Fibroblast of upper back skin (primary cell): ENCODE measurements around the gene CDC26.
"Not testable (repeated sequence)": the region's sequence is repeated elsewhere in the genome, so short reads cannot be mapped to it uniquely, and the experiment has no call there.

Experiments used
- DNase-seq: peaks from one replicate; pipeline ENCODE4 v3.0.0-alpha.2; 2013

CDC26 gene

DNA sequence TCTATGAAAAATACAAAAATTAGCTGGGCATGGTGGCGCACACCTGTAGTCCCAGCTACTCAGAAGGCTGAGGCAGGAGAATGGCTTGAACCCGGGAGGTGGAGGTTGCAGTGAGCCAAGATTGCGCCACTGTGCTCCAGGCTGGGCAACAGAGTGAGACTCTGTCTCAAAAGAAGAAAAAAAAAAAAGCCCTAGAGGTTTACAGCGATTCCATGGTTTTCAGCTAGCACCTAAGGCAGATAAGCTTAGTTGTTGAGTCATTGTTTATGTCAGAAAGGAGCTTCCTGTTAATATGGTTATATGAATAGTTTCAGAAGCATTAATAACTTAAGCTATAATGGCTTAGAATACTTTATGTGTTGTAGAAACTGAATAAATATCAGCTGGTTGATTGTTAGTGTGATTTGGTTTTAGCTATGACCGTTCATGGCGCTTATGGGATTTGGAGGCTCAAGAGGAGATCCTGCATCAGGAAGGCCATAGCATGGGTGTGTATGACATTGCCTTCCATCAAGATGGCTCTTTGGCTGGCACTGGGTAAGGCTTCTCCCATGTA lies 14.8 kb upstream of the CDC26 start:
- DNase-seq: no peak

DNA sequence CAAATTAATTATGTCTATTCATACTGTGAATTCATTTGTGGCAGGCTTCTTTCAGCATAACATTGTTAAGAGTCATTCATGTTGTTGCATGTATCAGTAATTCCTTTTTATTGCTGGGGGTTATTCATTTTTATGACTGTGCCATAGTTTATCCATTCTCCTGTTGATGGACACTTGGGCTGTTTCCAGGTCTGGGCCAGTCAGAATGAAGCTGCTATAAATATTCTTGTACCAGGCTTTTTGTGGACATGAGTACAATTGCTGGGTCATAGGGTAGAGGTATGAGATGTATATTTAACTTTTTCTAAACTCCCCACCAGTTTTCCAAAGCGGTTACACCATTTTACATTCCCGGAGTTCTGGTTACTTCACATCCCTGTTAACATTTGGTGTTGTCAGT lies 13.7 kb upstream of the CDC26 start:
- no peak for DNase-seq

DNA sequence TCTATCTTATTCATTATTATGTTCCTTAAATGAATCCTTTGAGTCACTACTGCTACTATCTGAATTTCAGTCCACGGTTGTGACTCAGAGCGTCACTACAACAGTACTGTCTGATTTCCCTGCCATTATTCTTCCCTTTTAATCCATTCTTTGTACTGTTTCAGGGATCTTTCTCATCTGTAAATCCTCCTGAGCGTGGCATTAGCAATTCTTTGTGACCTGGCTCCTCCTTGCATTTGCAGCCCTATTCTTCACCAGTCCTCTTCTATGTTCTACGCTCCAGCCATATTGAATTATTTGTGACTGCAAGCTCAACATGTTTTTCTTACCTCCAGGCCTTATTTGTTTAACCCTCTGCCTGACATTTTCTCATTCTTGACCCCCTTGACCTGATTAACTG lies 6.0 kb upstream of the CDC26 start:
- no peak for DNase-seq

DNA sequence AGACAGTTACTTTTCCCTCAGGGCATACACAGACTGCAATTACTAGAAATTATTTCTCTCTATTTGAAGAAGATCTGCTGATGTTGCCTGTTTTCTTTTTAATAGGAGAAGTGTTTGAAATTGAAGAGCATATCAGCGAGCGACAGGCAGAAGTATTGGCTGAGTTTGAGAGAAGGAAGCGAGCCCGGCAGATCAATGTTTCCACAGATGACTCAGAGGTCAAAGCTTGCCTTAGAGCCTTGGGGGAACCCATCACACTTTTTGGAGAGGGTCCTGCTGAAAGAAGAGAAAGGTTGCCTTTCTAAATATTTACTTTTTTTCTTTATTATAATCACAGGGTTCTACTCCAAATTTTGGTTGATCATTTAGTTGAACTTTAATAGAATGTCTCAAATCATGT lies 3.5 kb upstream of the CDC26 start:
- DNase-seq: no peak

DNA sequence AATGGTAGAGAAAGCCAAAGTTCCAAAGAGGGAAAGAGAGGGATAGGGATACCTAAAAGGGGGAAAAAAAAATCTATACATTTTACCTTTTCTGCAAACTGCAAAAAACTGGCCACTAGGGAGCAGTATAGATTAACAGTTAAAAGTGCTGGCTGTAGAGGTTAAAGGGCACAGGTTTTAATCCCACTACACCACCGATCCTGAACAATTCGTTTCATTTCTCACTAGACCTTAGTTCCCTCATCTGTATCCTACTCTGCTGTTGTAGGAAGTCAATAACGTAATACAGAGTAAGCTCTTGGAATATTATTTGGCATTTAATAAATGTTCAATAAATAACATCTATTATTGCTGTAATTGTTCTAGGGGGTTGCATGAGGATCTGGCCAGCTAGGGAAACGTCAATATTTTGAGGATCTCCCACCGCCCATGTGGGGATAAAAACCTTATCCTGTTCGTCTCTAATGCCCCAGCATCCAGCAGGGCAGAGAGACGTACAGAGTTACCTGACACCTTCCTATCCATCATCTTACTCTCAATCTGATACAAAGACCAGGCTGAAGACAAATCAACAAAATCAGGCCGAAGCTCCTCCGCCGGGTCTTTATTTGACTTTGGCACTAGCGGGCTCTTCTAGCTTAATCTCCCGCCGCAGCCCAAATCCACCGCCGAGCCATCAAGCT lies 757 bp downstream of the CDC26 start:
- DNase-seq: peak; percentile 58

DNA sequence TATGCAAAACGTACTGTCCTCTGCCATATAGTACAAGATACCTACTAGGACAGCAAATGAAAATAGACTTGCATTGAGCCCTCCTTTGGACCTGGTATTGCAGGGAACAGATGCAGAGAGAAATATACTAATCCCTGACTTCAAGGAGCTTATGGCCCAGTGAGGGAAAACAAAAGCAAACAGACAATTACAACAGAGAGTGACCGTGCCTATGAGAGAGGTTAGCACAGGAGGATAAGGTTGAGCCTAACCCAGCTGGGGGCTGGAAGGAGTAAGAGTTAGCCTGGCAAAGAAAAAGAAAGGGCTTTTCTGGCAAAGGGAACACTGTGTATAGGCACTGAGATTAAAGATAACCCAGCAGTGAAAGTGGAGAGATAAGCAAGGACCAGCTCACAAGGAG lies 5.5 kb downstream of the CDC26 start:
- DNase-seq: no peak

DNA sequence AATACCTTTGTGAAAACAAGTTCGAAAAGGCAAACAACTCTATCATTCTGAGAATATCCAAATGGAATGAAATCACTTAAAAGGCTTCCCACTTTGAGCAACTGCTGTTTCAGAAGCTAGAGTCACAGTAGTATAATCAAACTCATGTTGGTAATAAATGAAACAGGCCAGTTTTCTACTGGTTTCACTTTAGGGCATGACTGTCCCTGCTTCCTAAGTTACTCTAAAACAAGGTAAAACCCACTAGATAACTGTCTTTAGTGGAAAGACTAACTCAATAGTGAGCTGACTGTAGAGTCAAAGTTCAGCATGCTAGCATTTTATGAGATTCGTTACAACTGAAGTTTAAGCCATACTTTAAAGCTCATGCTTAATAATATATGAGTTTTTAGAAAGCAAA lies 6.0 kb downstream of the CDC26 start:
- DNase-seq: no peak

DNA sequence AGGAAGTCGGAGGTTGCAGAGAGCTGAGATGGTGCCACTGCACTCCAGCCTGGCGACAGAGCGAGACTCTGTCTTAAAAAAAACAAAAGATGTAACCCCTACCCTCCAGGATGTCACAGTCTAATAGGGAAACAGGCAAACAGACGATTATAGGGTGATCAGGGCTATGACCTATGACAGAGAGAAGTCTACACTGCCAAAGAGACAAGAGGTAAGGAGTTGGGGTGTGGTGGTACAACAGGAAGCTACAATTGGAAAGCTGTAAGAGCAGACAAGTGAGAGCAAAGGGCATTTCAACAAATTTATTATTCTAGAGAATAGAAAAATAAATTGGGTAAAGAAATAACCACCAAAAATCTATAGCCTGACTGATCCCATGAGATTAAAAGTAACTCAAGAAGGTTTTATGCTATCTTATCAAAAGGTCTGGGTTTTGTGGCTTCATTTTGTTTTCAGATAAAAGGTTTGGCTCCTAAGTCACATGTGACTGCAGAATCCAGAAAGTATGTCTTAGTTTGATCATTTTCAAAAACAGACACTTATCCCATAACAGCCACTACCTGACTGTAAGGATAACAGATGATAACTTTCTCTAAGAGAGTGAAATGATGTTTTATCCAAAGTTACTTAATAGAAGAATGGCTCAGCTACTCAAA lies 7.3 kb downstream of the CDC26 start:
- no peak for DNase-seq

DNA sequence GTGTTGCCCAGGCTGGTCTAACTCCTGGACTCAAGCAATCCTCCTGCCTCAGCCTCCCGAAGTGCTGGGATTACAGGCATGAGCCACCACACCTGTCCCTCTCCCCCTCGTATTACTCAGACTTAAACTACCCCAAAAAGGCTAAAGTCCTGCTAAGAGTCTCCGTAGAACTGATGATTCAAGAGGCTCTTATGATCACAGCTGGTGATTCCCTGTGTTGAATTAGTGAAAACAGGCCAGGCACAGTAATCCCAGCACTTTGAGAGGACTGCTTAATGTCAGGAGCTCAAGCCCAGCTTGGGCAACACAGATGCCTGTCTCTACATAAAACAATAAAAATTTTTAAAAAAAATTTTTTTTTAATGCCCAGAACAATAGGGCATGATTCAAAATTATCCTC lies 9.2 kb downstream of the CDC26 start:
- no peak for DNase-seq

DNA sequence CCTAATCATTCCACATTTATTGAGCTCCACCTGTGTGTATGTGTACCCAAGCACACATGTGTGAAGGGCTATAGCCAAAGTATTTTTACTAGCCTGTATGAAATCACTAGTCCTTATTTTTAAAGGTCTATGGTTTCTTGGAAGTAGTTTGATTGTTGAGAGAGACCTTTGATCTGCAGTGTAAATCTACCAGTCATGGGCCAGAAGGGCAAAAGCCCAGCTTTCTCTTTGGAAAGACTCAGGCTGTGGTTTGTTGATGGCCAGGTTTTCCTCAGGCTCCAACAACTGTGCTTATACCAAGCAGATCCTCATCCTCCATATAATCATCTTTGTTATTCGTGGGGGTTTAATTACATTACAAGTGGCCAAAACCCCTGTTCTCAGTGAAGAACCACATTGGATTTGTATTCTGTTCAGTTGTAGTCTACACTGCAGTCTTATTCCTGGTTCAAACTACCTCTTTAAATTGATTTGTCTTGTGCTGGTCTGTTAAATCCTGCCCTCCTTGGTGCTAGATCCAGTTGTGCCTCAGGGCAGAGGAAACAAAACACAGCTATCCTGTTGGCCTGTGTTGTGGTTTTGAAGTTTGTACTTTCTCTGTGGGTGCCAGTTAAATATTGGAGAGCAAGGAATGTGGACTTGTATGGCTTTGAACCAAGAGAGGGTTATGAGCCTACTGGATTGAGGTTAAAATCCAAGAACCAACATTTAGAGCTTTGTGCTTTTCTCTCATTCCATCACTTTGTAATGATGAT lies 13.3 kb downstream of the CDC26 start:
- DNase-seq: no peak

DNA sequence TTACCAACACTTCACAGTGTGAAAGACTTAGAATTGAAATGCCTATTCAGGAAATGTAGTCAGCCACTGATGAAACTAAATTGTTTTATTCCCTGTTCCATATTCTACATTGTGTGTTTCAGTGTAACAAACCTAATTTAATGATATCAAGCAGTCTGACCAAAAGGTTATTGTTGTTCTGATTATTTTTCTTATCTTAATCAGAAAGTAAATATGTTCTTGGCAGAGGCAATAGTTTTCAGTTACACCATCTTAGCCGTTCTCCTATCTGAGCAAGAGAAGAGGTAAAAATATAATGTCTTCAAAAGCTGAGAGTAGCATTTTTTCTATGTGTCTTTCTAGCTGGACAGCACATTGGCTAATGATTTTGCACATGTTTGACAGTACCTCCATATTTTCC lies 17.1 kb downstream of the CDC26 start:
- no peak for DNase-seq

DNA sequence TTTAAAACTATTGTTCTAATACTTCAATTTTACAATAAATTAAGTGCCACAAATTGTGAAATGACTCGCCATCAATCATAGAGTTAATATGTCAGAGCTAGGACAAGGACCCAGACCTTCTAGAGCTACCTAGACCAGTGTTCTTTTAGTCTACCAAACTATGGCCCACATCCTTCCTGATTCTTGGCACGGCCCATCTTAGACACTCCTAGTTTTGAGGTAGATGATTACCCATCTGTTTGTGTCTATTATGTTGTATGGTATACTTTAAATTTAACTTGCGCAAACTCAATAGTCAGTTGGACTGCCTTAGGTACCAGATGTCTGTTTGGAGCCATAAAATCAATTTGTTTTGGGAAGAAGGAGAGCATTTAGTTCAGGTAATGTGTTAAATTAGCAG lies 17.5 kb downstream of the CDC26 start:
- DNase-seq: no peak

DNA sequence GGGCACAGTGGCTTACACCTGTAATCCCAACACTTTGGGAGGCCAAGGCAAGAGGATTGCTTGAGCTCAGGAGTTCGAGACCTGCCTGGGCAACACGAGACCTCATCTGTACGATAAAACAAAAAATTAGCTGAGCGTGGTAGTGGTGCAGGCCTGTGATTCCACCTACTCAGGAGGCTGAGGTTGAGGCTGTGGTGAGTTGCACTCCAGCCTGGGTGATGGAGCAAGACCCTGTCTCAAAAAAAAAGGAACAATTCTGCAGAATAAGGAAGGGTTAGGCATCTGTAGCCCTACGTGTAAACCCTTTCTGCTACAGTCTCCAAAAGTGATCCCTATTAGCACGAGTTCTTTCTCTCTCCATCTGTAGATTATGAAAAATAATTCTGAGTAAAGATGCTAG lies 19.9 kb downstream of the CDC26 start:
- no peak for DNase-seq

DNA sequence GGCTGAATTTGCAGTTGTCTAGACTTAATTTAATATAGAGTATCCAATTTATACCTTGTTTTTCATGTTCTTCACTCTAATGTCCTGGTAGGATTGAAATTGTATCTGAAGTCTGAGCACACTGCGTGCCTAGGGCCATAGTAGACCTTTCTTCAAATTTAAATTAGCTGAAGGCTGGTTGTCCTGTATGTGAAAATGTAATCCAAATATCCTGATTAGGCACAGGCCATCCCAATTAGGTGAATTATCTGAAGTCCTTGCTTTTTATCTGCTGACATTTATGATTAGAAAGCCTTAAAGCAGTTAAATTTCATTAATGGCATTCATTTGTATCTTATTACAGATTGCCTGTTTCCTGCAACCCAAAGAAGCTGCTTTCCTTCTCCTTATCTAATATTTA lies 20.4 kb downstream of the CDC26 start:
- DNase-seq: no peak

DNA sequence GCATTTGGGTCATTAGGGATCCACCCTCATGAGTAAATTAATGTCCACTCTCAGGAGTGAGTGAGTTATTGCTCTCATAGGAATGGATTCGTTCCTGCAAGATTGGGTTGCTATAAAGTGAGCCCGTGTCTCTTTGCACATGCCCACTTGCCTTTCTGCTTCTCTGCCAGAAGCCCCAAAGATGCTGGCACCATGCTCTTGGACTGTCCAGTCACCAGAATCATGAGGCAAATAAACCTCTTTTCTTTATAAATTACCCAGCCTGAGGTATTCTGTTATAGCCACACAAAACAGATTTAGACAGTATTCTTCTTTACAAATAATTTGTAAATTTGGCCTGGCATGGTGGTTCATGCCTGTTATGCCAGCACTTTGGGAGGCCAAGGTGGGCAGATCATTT lies 24.6 kb downstream of the CDC26 start:
- no peak for DNase-seq

DNA sequence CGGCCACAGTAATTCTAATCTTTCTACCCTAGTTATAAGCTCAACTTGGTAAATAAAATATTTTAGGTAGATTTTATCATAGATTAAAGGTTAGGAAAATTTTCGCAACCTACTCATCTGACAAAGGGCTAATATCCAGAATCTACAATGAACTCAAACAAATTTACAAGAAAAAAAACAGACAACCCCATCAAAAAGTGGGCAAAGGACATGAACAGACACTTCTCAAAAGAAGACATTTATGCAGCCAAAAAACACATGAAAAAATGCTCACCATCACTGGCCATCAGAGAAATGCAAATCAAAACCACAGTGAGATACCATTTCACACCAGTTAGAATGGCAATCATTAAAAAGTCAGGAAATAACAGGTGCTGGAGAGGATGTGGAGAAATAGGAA lies 25.7 kb downstream of the CDC26 start:
- DNase-seq: not testable (repeated sequence)

DNA sequence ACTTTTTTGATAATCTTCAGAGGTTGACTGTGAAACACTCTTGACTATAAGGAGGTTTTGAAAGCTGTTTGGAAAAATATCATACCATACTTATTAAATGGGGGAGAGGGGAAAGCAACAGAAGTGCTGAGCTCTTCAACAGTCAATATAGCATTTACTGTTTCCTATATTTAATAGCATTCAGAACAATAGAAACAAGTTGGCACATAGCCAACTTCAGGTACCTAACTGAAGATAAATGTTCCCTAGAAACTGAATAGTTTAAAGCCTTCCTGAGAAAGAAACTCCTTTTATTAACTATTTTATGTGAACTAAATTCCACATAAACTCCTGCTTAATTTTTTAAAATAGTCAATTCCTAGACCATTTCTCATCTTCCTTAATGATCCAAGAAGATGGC lies 27.7 kb downstream of the CDC26 start:
- DNase-seq: no peak

DNA sequence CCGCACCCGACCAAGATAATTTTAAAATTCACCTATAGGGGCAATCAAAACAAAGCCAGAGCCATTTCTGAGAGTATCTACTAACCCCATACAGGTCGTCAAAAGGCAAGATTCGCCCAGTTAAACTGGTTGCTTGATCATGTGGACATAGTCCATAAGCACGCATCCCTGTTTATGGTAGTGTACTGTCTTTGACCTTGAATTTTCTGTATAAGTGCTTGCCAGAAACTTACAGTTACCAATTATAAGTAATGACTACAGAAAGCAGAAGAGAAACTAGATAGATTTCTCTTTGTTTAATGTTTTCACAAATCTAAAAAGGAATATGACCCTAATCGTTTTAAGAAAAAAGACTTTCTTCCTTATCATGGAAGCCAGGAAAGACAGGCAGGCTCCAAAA lies 28.4 kb downstream of the CDC26 start:
- no peak for DNase-seq

DNA sequence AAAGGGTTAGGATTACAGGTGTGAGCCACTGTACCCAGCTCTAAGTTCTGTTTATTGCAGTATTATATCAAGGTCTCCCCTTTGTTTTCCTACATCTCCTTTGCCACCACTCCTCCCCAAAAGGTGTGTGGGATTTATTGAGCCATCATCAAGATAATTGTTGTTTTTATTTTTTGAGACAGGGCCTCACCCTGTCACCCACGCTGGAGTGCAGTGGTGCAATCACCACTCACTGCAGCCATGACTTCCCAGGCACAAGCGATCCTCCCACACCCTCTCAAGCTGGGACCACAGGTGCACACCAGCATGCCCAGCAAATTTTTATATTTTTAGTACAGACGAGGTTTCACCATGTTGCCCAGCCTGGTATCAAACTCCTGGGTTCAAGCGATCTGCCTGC lies 29.5 kb downstream of the CDC26 start:
- no peak for DNase-seq

DNA sequence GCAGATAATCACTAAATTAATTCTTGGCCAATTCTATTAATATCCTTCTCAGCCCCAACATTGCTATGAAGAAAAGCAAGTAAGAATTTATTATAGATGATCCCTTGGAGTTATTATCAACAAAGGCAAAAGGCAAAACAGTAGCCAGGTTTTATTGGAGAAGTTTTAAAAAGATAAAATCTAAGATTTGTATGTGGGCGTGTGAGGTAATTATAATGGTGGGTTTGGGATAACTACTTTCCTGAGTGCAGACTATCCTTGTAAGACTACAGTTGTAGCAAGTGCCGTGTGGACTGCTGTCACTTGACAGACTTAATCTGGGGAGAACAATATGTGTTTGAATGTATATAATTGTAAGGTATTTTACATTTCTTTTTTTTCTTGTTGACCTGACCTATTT lies 30.8 kb downstream of the CDC26 start:
- DNase-seq: no peak

DNA sequence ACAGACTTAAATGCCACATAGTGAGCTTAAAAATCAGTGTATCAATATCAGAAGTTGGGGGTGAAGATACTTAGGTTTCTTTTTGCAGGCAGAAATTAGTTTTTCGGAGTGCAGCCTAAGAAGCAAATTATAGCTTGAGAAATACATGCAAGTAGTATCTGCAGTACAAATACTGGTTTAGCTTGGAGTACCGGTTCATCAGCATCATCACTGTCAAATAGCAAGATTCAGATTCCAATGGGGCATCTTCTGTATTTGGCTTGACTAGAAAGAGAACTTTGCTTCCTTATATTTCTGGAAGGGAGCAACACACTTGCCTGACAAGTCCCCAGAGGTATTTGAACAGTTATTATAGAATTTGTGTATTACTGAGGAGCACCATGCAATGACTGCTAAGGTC lies 34.2 kb downstream of the CDC26 start:
- DNase-seq: no peak

DNA sequence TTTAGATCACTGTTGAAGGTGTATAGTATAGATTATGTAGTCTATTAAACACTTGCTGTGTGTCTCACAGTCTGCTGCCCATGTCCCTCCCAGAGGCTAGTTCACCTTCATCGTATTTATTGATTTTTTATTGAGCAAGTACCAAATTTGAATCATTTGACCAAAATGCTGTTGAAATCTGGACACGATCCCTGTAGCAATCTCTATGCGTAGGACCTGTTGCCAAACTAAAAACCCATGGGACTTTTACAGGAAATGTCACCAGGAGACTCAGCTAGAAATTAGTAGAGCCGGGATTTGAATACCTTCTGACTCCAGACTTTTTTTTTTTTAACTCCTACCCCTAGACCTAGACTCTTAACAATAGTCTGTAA lies 36.5 kb downstream of the CDC26 start:
- DNase-seq: no peak

DNA sequence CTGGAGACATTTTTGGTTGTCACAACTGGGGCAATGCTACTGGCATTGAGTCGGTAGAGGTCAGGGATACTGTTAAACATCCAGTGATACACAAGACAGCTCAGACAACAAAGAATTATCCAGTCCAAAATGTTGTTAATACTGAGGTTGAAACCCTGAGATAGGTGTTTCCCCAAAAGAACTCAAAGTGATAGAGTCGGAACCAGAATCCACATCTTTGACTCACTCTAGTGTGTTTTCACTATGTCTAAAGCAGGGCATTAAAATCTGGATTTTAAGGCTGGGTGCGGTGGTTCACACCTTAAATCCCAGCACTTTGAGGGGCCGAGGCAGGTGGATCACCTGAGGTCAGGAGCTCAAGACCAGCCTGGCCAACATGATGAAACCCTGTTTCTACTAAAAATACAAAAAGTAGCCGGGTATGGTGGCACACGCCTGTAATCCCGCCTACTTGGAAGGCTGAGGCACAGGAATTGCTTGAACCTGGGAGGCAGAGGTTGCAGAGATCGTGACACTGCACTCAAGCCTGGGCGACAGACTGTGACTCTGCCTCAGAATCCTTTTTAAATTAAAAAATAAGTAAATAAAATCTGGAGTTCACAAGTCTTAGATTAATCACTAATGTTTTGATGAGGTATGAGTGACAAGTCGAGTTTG lies 37.0 kb downstream of the CDC26 start:
- no peak for DNase-seq

DNA sequence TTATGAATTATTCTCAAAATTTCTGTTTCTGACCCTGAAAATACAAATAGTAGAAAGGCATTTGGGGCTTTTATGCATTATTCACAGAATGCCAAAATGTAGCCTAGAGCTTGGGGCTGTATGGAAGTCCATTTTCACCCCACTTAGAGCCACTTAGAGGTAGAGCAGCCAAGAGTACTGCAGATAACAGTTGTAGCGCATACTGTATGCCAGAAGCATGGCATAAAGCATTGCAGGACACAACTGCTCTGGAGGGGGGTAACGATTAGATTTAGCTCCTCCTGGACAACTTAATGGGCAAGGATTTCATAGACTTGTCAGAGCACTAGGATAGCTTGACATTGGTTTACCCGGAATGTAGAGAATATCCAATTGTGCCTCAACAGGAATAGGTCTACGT lies 38.3 kb downstream of the CDC26 start:
- DNase-seq: no peak
